K562 (cell line): ENCODE data around the gene MTREX. TPM values are rescaled to one million over a fixed set of nuclear protein-coding genes. Genes with fewer than 3 reads are reported as not detected.

ENCODE experiments used
- ATAC-seq: fragments of 200-7000 bp; cut with Tn5 transposase; 3 replicates; pipeline ENCODE4 v1.9.1; 2020; ENCODE audit warnings: moderate library complexity
- BruUV-seq: library from RNA; stranded (reverse); fragments of 400-500 nt; replicated peaks from 2 replicates; lab custom pipeline; 2021; lab: Mats Ljungman, UMichigan
- CTCF ChIA-PET: fragments of 300-600 bp; formaldehyde crosslinking; extraction: SDS; loops from one replicate; lab custom pipeline; 2021; ENCODE audit warnings: low intra/inter-chr PET ratio; lab: Yijun Ruan, JAX
- POLR2A ChIA-PET: fragments of 300-600, 350-650 bp; sonication (Branson Sonifier 250); formaldehyde crosslinking; extraction: SDS; loops from one replicate; lab custom pipeline; 2021; ENCODE audit warnings: antibody characterized with exemption, inconsistent platforms; lab: Yijun Ruan, JAX
- DNase-seq, 4 experiments: peaks; one replicate each; pipeline versions ENCODE4 v3.0.0 to v3.0.0-alpha.2; 2011 to 2018; ENCODE audit warnings: low spot score in 3 of 4, mixed read lengths in 3 of 4; ENCODE audit errors: extremely low read depth in 1 of 4
- FAIRE-seq: peaks from 2 replicates; lab custom pipeline; 2011; peaks lifted over from hg19 to GRCh38; lab: Jason Lieb, UNC
- H2AFZ ChIP-seq: 2 replicates; pipeline ENCODE4 v1.6.0; 2011; ENCODE audit warnings: low read depth, low read length, control low read depth, inconsistent platforms
- H3K27ac ChIP-seq: fragments of 200-600 bp; 3 replicates; pipeline ENCODE4 v1.8.0; 2011; ENCODE audit warnings: low read depth, mild to moderate bottlenecking, control low read depth, inconsistent platforms, low read length, moderate library complexity, mixed read lengths; ENCODE audit errors: extremely low read depth
- H3K27me3 ChIP-seq, 2 experiments: fragments of 300-600 bp in 1 of 2; 2 replicates in 1 of 2; 3 replicates in 1 of 2; pipeline versions ENCODE4 v1.6.0 to v1.8.0; 2011; ENCODE audit warnings: inconsistent platforms in 2 of 2, low read length in 2 of 2, mild to moderate bottlenecking in 1 of 2, mixed read lengths in 1 of 2, moderate library complexity in 1 of 2; ENCODE audit not compliant: control insufficient read depth in 2 of 2, insufficient read depth in 2 of 2
- H3K36me3 ChIP-seq: fragments of 300-600 bp; 3 replicates; pipeline ENCODE4 v1.8.0; 2011; ENCODE audit warnings: mild to moderate bottlenecking, low read length, inconsistent platforms; ENCODE audit not compliant: control insufficient read depth, insufficient read depth
- H3K4me1 ChIP-seq, 2 experiments: fragments of 200-600 bp in 1 of 2; replicated peaks in 1 of 2; 2 replicates in 1 of 2; 3 replicates in 1 of 2; pipeline versions ENCODE4 v1.5.1 to v1.8.0; 2011; ENCODE audit warnings: inconsistent platforms in 2 of 2, low read length in 2 of 2, mild to moderate bottlenecking in 1 of 2, mixed read lengths in 1 of 2, moderate library complexity in 1 of 2; ENCODE audit not compliant: control insufficient read depth in 2 of 2, insufficient read depth in 2 of 2
- H3K4me2 ChIP-seq: 2 replicates; pipeline ENCODE4 v1.6.1; 2011; ENCODE audit warnings: low read length, control low read depth, inconsistent platforms, mixed read lengths; ENCODE audit not compliant: insufficient read depth
- H3K4me3 ChIP-seq: fragments of 200-600 bp; sonication (generic), shearing (Covaris generic); 2 replicates; pipeline ENCODE4 v1.5.1; 2016; ENCODE audit warnings: control low read depth, inconsistent platforms
- H3K79me2 ChIP-seq: fragments of 200-600 bp; 3 replicates; pipeline ENCODE4 v1.8.0; 2011; ENCODE audit warnings: low read length, inconsistent platforms; ENCODE audit not compliant: control insufficient read depth, insufficient read depth
- H3K9ac ChIP-seq, 2 experiments: 2 replicates each; pipeline versions ENCODE4 v1.6.0 to v1.6.1; 2011; ENCODE audit warnings: low read depth in 2 of 2, low read length in 2 of 2, control low read depth in 1 of 2, inconsistent platforms in 1 of 2, mild to moderate bottlenecking in 1 of 2, mixed read lengths in 1 of 2; ENCODE audit not compliant: insufficient read depth in 1 of 2
- H3K9me1 ChIP-seq: one replicate; pipeline ENCODE4 v1.6.0; 2011; ENCODE audit warnings: inconsistent platforms, mild to moderate bottlenecking, low read length, moderate library complexity; ENCODE audit not compliant: control insufficient read depth, insufficient read depth
- H3K9me3 ChIP-seq: replicated peaks from 2 replicates; pipeline ENCODE4 v1.5.1; 2011; ENCODE audit warnings: low read depth, low read length, inconsistent platforms; ENCODE audit not compliant: control insufficient read depth, insufficient read depth
- H4K20me1 ChIP-seq: replicated peaks from 2 replicates; pipeline ENCODE4 v1.6.1; 2011; ENCODE audit warnings: low read length, inconsistent platforms, mixed read lengths; ENCODE audit not compliant: control insufficient read depth, insufficient read depth
- CBX2 ChIP-seq: fragments of 200-600 bp; sonication (generic); IDR thresholded peaks from one replicate; pipeline ENCODE4 v1.6.1; 2012; ENCODE audit warnings: mild to moderate bottlenecking, low read length, inconsistent platforms; ENCODE audit not compliant: insufficient read depth, poor library complexity, severe bottlenecking
- CREB3 ChIP-seq: fragments of 450-650 bp; conservative IDR thresholded peaks from 2 replicates; pipeline ENCODE4 v1.6.1; 2016; ENCODE audit warnings: missing genetic modification characterization, low read depth, mild to moderate bottlenecking, missing compliant biosample characterization, moderate library complexity
- HNRNPK ChIP-seq: fragments of 200-400 bp; formaldehyde crosslinking; IDR thresholded peaks from one replicate; pipeline ENCODE4 v1.6.1; 2018; ENCODE audit warnings: mild to moderate bottlenecking, low read depth, low read length; ENCODE audit not compliant: poor library complexity, severe bottlenecking
- MAX ChIP-seq: sonication (generic); formaldehyde crosslinking; IDR thresholded peaks from 2 replicates; pipeline ENCODE4 v1.9.0; 2022; ENCODE audit warnings: mild to moderate bottlenecking, missing genetic modification reagents
- NEUROD1 ChIP-seq: fragments of 150-350 bp; IDR thresholded peaks from 2 replicates; pipeline ENCODE4 v1.6.1; 2014; ENCODE audit warnings: borderline replicate concordance, low read length, low read depth; ENCODE audit not compliant: partially characterized antibody
- SAFB ChIP-seq: fragments of 200-400 bp; formaldehyde crosslinking; IDR thresholded peaks from 2 replicates; pipeline ENCODE4 v1.6.1; 2017; ENCODE audit warnings: low read depth, low read length, borderline replicate concordance
- TBL1XR1 ChIP-seq, 2 experiments: IDR thresholded peaks; 2 replicates each; pipeline ENCODE4 v1.6.1; 2012; ENCODE audit warnings: improper control_type of control experiment in 2 of 2, low read length in 2 of 2, mild to moderate bottlenecking in 1 of 2
- TFAP4 ChIP-seq: sonication (generic); formaldehyde crosslinking; IDR thresholded peaks from 2 replicates; pipeline ENCODE4 v1.8.0; 2022; ENCODE audit warnings: missing genetic modification reagents, mild to moderate bottlenecking, moderate library complexity, borderline replicate concordance
- ZNF224 ChIP-seq: sonication (generic); formaldehyde crosslinking; IDR thresholded peaks from 2 replicates; pipeline ENCODE4 v1.8.0; 2022; ENCODE audit warnings: mild to moderate bottlenecking, missing genetic modification reagents
- ZNF311 ChIP-seq: fragments of 250-450 bp; sonication (Bioruptor Pico); IDR thresholded peaks from 2 replicates; pipeline ENCODE4 v1.4.0; 2020; ENCODE audit warnings: mild to moderate bottlenecking, moderate library complexity
- ZNF780A ChIP-seq: fragments of 250-450 bp; sonication (Bioruptor Pico); IDR thresholded peaks from 2 replicates; pipeline ENCODE4 v1.5.0; 2021; ENCODE audit warnings: mild to moderate bottlenecking
- WGBS: fragments of 100-300 bp; shearing (Covaris generic); methylation state at CpG from one replicate; pipeline ENCODE4 v1.1.6; 2016; ENCODE audit warnings: low coverage, mixed read lengths; ENCODE audit not compliant: insufficient coverage; ENCODE audit errors: missing lambda C conversion rate; 5-methylcytosine and 5-hydroxymethylcytosine counted together
- in situ Hi-C: fragments of 300-500 bp; cut with MboI; formaldehyde crosslinking; loops from 4 replicates; pipeline ENCODE4 v1.15.0; 2018; ENCODE audit warnings: inconsistent platforms, mixed read lengths
- intact Hi-C: fragments of 100-400 bp; cut with micrococcal nuclease; formaldehyde crosslinking; loops from 2 replicates; pipeline ENCODE4 v1.14.2; 2022
- polyA plus RNA-seq, 8 experiments: library from polyadenylated mRNA; depleted of rRNA in 4 of 8; stranded (reverse) in 5 of 8; unstranded in 3 of 8; fragments of >200 nt; fragmentation: Nextera tagmentation in 2 of 8; fragmentation: Illumina TruSeq in 1 of 8; extraction: Ambion mirVana in 2 of 8; extraction: Trizol in 1 of 8; gene quantifications; 2 replicates each; pipeline versions ENCODE4 v1.2.1 to v1.2.3, GENCODE V29; 2011 to 2014; ENCODE audit warnings: inconsistent platforms in 1 of 8, missing spikeins in 1 of 8
- total RNA-seq, 7 experiments: library from RNA; depleted of rRNA in 6 of 7; stranded (reverse); fragments of >200 nt in 6 of 7; fragmentation: Illumina TruSeq in 2 of 7; extraction: Trizol in 2 of 7; gene quantifications; 2 replicates each; pipeline versions ENCODE4 v1.2.1 to v1.2.3, GENCODE V29; 2011 to 2021; ENCODE audit warnings: low replicate concordance in 1 of 7

Gene MTREX
- total and polyA plus RNA-seq, 9 of the 15 experiments (the other 6 are each of a cell fraction or from before 2014, with no cell fraction given), result 52.9 to 193 (median 150) TPM

GRCh38 chr5:55278778-55279177 lies 29.0 kb upstream of the MTREX start:
- no peaks in the 10 kb centered on the region for H3K79me2 ChIP-seq
- ChIA-PET CTCF (no interaction called here), POLR2A (no interaction called here)
- peaks cover 83% of the 10 kb centered on the region for H3K36me3 ChIP-seq
- TF ChIP-seq NEUROD1, result no peak
- TF ChIP-seq CREB3 (tag), result no peak
- no peak for TF ChIP-seq TBL1XR1 (IDR thresholded peaks at IDR 0.05; ENCODE audit: low read length in 2 of 2)
- no peak for TF ChIP-seq CBX2
- no peak for TF ChIP-seq ZNF780A
- no peak for TF ChIP-seq ZNF224
- TF ChIP-seq MAX (CRISPR knock-in tag), result no peak
- no peak for TF ChIP-seq HNRNPK
- no peak for TF ChIP-seq ZNF311
- no peak for TF ChIP-seq TFAP4 (CRISPR knock-in tag)
- TF ChIP-seq SAFB, result no peak
- H3K4me1 ChIP-seq, result no peaks in the 10 kb centered on the region
- no peaks in the 10 kb centered on the region for H3K9me1 ChIP-seq
- H3K4me3 ChIP-seq, result no peak overlapping the region
- no peak overlapping the region for H2AFZ ChIP-seq
- no peak overlapping the region for H3K9ac ChIP-seq
- no TSS peak for BruUV-seq
- H3K27ac ChIP-seq, result no peak overlapping the region
- intact Hi-C loops (no loop called here), in situ Hi-C loops (no loop called here)
- H3K9me3 ChIP-seq, result no peaks in the 10 kb centered on the region
- ATAC-seq (no peak), FAIRE-seq (no peak), DNase-seq (no peak)
- H4K20me1 ChIP-seq, result no peaks in the 10 kb centered on the region
- WGBS, result 94% methylated on average over 4 of the region's 4 CpGs
- no peaks in the 10 kb centered on the region for H3K27me3 ChIP-seq
- no peak overlapping the region for H3K4me2 ChIP-seq
